NCI-H128 (cell line): ENCODE results near the gene GNAS.

Source experiments
- DNase-seq: peaks from one replicate; lab custom pipeline; 2025; ENCODE audit not compliant: unreplicated experiment; lab: John Stamatoyannopoulos, UW

GNAS gene

DNA sequence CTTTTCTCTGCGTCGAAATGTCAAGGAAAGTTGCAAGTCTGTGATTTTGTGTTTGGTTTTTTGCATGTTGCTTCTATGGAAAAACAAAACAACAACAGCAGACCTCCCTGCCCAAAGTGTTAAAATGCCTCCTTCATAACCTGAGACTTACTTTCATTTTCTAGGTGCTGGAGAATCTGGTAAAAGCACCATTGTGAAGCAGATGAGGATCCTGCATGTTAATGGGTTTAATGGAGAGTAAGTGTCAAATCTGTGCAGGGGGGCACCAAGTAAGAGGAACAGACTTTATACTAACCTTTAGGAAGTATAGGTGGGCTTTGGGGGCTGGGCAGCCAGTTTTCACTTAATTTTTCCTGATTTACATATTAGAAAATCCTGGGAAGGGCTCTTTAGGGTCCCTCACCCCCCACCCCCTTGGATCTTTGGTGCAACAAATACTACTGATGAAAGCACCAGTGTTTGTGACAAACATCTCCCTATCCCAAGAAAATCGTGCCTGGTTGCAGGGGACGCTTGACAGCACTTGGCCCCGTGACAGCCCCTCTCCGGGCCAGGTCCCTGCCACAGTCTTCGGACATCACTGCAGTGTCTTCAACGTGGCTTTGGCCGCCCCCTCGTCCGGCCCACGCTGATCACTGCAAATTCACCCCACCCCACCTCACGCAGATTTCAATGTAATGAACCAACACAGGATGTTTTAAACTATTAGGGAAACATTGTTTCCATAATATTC lies 43.1 kb downstream of the GNAS start:
- DNase-seq: no peak

DNA sequence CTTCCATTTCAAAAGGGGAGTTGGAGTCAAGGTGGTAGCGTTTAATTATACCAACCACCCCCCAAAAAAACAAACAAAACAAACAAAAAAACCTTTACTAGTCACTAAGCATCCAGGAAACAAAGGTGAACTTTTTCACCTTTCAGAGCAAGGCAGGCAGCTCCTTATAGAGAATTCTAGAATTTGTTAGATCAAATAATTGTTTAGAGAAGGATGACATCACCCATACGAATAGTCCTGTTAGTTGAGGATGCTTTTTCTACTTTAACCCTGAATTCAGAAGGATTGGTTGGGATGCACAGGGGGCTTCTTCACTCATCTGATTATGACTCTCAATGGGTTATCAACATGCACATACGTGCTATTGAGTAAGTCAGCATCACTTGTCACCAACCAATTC lies 44.3 kb downstream of the GNAS start:
- DNase-seq: no peak

DNA sequence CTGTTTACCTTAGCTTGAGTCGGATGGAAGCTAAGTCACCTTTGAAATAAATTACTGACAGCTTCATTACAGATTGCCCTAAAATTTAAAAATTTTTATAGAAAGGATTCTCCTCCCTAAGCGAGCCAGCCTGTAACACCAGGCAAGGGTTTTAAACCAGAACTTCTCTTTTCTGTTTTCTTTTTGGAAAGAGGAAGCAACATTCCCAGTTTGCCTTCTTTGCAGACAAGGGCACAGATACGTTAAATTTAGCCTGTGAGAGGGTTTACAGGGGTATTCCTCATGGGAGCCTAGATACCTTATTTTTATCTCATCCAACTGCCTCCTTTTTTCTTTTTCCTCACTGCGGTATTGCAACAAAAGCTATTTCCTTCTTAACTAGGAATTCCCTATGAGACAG lies 45.0 kb downstream of the GNAS start:
- DNase-seq: no peak

DNA sequence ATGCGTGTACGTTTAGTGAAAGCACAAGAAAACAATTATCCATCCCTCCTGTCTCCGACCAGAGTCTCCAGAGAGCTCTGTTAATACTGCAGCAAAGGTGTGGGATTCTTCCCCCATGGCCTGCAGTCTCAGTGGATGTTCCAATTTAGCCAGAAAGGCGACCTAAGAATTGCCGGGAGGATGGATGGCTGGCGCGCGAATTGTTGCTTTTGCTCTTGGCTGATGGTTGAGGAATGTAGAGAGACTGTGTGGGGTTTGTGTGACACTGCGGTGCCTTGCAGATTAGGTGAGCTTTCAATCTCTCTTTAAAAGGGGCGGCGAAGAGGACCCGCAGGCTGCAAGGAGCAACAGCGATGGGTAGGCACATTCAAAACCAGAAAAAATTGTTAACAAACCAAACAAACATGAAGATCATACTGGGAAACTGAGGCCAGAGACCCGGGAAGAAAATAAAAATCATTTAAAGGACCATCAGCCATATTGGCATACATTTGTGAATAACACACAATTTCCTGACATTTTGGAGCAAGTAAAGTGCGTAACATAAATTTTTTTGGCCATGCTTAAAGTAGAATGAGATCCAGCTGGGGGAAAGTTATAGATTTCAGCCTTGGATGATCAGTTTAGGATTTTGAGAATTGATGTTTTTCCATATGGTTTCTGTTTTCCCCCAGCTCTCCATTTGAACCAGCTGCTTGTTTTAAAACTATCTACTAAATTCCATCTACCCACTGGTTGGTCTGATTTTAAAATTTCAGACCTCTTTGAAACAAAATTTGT lies 46.3 kb downstream of the GNAS start:
- DNase-seq: no peak

DNA sequence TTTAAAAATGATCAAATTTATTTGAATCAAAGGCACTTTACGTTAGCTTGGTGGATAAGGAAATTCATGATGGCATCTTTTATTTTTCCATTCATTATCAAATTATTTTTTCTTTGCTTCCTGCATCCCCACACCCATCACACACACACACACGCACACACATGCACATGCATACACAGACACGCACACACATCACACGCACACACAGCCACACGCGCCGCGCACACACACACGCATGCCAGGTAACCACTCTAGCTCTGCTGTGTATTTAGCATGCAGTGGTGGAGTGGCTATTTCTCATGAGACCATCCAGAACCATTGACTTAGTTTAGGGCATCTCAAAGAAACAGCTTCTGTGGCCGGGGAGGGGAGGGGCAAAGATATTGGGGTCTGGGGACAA lies 47.0 kb downstream of the GNAS start:
- DNase-seq: no peak

DNA sequence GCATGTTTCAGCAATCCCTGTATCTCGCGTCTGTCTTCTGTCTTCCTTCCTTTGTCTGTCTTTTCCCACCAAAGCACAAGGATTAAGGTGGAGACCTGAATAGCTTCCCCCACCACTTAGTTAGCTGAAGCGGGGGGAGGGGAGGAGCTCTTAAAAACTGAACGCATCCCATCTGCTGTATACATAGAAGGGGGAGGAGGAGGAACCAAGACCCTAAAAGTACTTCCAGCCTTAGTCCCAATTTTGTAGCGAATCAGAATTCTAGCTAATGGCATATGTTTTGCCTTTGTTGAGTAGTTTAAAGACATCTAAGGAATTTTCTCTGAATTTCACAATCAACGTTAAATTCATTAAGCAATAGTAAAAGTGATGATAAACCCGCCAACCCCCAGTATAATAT lies 47.9 kb downstream of the GNAS start:
- DNase-seq: no peak

DNA sequence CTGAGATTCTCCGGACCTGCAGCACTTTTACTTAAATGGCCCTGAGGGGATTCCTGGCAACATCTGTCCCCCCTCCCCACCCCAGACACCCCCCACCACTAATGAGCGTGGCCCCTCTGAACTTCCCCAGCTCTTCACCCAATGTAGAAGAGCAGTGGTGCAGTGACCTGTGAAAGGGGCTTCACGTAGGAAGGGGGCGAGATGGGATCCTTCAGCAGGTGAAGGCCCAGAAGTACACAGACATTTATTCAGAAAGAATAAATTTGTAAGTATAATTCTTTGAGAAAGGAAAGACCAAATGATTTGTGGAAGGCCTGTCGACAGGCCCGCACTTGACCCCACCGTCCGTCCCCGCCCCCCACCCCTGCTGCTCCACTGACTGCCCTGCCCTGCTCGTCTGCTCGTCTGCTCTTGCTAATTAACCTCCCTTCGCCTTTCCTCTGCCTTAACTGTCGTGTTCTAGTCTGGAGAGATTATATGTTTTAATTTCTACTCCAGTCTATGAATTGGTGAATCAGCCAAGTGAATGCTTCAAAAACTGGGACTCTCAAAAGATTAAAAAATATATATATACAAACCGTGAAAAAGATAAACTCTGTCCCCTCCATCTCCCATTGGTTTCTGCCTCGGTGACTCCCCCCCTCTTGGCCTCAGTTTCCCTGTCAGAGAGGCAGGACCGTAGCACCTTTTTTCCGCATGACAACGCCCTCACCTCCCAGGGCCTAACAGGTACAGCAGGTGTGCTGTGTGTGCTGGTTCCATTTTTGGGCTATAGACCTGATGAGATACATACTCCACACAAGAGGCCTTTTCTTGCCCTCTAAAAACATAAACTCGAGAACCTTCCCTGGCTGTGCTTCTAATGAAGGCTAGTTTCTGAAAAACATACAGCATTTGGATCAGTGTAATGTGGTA lies 49.2 kb downstream of the GNAS start:
- no peak for DNase-seq

DNA sequence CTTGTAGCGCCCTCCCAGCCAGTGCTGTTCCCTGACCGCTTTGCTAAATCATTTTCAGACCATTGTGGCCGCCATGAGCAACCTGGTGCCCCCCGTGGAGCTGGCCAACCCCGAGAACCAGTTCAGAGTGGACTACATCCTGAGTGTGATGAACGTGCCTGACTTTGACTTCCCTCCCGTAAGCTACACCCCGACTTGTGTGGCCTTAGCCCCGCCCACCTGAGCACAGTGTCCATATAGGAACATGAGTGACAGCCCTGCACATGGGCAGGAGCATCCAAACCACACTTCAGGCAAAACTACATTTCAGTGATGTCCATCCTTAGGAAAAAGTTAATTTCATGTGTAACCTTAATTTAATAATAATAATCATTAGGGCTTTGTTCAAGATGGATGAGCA lies 51.1 kb downstream of the GNAS start:
- DNase-seq: no peak

DNA sequence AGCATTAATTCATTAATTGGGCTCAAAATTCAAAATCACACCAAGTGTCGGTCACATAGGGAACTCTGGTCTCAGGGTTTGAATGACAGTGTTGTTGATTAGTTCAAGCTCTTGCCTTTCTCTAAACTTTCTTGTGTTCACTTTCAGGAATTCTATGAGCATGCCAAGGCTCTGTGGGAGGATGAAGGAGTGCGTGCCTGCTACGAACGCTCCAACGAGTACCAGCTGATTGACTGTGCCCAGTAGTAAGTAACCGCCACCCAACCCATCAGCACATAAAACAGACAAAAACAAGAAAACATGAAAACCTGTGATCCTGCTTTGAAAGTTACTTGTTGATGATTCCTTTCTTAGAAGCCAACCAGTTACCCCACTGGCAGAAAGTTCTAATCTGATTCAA lies 52.7 kb downstream of the GNAS start:
- DNase-seq: no peak

DNA sequence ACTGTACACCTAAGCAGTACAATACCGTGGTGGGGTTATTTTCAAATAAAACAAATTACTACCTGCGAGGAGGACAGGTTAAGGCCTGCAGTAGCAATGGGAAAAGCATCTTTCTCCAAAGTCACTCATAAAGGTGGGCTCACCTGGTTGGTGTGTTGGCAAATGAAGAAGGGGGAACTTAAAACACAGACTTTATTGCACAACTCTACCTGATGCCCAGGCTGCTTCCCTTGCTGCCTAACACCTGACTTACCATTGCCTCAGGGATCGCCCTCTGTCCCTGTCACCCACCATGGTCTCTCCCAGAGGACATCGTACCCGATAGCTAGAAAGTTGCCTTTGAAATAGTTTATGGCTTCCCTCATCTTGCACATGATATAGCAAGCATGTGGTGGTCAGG lies 53.6 kb downstream of the GNAS start:
- DNase-seq: no peak

DNA sequence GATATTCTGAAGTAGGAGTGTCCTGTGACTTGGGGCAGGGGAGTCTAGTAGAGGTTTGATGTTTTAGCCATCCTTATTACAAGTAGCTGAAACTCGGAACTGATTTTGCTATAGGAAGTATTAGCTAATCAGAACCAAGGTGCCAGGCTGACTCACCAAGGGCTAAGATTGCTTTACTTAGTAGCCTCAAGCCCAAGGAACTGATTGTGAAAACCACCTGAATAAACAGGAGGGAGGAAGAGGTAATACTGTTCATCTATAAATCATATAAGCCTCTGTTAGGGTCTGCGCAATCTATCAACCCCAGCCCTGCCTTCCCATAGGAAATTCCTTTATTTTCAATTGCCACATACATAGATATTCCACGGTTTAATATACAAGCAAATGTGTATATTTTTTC lies 54.4 kb downstream of the GNAS start:
- no peak for DNase-seq

DNA sequence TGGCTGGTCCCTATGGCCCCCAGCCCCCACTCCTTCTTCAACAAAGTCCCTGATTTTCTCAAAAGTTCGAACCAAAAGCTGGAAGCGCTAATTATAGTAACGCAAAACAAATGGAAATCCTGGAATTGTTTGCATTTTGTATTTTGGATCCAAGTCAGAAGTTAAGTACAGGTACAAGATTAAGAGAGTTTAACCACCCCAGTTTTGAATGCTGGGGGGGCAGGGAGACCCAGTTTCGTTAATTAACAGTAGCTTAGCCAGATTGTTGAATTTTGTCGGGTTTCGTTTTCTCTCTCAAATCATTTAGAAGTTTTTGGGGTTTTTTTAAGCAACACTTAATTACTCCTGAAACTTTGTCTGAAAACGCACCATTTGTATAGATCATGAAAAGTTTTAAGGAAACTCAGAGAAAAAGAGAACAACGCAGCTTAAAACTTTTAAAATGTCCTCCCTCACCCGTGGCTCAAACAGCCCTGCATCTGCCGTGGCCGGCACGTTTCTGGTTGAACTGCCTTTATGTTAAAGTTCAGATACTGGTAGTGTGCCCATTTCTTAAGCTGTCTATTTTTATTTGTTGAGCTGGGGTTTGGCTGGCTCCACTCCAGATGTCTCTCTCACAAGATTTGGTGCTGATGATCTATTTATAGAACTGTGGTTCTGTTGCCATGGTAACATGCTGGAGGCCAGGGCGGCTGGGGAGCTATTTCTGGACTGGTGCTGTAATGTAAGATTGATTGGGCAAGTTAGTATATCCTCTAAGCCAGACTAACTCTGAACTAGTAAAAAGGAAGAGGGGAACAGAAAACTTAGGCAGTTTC lies 55.0 kb downstream of the GNAS start:
- no peak for DNase-seq

DNA sequence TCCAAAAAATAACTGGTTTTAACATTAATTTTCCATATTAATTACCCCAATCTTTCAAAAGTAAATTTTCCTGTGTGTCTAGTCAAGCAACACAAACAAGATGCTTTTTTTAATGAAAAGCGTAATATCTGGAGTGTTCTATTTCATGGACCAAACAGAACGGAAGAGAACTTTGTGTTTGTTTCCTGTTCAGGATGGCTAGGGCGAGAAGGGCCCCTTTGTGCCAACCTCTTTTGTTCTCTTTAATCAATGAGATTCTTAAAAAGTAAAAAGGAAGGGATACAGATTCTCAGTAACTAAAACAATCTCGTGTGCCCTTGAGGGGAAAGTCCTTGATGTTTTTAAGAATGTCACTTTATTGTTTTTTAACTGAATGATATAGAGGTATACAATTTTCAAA lies 55.7 kb downstream of the GNAS start:
- no peak for DNase-seq

DNA sequence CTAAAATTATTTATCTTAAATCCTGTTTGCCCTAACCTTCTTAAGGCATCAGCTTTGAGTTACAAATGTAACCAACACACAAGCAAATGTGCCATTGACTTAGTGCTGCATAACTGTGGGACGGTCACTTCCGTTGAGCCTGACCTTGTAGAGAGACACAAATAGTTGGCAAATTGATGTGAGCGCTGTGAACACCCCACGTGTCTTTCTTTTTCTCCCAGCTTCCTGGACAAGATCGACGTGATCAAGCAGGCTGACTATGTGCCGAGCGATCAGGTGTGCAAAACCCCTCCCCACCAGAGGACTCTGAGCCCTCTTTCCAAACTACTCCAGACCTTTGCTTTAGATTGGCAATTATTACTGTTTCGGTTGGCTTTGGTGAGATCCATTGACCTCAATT lies 56.4 kb downstream of the GNAS start:
- no peak for DNase-seq

DNA sequence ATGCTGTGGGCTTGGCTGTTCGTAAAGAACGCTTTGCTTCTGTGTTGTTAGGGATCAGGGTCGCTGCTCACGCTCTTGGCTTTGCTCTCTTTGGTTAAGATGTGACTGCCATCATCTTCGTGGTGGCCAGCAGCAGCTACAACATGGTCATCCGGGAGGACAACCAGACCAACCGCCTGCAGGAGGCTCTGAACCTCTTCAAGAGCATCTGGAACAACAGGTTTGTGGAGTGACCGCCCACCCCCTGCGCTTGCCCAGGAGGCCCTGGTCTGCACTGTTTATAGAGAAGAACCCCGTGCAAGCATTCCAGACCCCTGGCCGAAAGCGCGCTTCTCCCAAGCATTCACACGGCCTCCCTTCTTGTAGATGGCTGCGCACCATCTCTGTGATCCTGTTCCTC lies 57.1 kb downstream of the GNAS start:
- no peak for DNase-seq

DNA sequence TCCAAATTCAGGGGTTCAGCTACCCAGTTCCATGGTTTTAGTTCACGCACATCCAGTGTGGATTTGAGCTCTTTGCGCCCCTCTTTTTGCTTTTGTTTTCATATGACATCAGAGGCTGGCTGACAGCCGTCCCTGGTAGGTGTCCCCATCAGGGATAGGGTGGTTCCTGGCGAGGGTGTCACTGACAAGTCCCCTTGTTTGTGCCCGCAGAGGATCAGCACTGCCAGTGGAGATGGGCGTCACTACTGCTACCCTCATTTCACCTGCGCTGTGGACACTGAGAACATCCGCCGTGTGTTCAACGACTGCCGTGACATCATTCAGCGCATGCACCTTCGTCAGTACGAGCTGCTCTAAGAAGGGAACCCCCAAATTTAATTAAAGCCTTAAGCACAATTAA lies 58.0 kb downstream of the GNAS start:
- DNase-seq: no peak

DNA sequence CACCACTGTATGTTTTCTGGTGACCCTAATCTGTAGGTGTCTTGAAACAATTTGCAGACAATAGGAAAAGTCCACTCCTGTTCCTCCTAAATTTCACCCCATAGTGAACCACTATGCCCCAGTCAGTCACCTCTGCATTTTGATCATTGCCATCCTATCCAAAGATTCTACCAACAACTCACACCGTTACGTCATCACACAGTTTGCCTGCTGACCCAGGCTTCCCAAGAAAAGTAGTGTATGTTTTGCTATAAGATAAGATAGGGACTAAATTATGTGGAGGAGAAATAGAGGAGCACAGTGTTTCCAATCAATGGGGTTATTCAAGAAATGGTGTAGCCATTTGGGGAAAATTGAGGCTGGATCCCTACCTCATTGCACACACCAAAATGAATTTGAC lies 58.8 kb downstream of the GNAS start:
- DNase-seq: no peak

DNA sequence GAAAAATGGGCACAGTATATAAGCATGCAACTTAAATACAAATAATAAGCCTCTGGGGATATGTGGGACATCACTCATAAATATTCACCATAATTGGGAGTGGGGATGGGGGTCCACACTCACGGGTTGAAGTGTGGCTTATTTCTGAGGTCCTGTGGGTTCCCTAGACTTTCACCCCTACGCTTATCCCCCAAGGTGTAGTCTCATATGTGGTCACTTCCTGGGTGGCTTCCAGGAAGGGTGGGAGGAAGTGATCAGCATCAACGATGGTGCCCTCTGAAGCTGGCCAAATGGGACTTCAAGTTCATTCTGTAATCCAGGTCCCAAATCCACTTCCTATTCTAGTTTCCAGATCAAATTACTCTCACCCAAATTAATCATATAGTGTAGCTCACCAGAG lies 59.5 kb downstream of the GNAS start:
- no peak for DNase-seq

DNA sequence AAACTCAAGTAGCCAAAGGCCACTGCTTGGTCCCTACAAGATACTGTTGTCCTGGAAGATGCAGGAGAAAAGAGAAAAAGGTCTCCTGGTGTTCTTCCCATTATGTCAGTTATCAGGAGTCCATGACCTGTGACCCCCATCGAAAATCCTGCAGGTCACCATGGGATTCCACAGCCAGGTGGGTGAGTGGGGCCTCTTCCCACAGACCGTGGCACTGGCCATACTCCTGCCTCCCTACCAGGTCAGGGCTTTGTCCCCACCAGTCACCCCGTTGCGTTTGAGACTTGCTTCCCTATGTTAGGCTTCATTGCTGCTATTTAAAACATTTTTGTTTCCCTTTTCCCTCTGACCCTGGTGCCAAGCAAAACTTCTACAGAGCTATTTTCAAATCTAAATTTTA lies 60.6 kb downstream of the GNAS start:
- DNase-seq: no peak

DNA sequence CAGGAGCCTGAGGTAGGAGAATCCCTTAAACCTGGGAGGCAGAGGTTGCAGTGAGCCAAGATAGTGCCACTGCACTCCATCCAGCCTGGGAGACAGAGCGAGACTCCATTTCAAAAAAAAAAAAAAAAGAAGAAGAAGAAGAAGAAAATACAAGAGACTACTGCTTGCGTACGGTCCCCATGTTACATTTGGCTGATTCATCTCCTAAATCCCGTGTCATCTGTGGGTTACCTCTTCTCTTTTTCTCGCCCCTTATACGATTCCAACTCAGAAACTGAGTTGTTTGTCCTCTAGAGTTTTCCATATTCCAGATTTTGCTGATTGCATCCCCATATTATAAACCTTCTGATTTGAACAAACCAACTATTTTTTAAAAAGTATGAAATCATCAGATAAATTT lies 66.1 kb downstream of the GNAS start:
- no peak for DNase-seq

DNA sequence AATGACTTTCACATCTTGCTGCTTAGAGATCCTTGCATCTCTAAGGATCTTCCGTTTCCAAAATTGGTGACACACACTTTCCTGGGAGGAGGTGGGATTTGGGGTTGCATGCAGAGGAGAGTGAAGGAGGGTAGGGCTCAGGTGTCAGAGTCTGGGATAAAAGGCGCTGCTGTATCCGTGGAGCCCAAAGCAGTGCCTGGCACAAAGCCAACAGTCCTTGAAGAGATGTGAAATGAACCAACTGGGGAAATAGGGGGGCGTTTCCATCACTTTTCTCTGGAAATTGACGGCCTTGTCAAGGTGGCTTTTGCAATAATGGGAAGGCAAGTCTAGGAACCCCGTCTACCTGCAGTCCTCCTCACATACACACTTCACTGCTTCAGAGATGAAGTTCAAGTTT lies 69.0 kb downstream of the GNAS start:
- DNase-seq: peak; percentile 68
